ENCODE measurements around the gene RCHY1. TPM values are rescaled to one million over a fixed set of nuclear protein-coding genes. Genes with fewer than 3 reads are reported as not detected.

RCHY1 gene
- total and polyA plus RNA-seq, 4 donors = 14.7 to 24.8 (median 18.0) TPM

DNA sequence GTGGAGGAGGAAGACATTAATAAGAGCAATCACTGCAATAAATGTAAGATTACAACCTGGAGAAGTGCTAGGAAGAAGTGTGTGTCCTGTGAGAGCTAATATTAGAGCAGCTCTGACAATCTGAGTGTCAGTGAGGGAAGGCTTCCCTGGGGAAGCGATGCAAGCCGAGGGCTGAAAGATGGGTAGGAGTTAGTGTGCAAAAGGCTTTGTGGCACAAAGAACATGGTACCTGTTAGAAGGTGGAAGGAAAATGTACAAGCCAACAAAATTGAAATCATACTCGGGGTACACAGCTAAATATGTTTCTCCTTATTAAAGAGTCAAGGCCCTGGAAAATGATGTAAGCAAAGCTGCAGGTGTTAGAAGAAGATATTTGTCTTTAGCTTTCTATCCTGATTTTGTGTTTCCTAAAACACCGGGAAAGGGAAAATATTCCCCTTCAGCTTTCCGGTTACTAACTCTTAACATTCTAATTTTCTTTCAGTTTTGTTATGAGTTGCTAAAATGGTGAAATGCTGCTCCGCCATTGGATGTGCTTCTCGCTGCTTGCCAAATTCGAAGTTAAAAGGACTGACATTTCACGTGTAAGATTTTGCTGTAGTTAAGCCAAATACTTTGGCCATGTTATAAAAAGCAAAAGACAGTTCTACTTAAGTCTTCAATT lies 878 bp upstream of the RCHY1 start (continued):
- TF ChIP-seq, protein P1, sequence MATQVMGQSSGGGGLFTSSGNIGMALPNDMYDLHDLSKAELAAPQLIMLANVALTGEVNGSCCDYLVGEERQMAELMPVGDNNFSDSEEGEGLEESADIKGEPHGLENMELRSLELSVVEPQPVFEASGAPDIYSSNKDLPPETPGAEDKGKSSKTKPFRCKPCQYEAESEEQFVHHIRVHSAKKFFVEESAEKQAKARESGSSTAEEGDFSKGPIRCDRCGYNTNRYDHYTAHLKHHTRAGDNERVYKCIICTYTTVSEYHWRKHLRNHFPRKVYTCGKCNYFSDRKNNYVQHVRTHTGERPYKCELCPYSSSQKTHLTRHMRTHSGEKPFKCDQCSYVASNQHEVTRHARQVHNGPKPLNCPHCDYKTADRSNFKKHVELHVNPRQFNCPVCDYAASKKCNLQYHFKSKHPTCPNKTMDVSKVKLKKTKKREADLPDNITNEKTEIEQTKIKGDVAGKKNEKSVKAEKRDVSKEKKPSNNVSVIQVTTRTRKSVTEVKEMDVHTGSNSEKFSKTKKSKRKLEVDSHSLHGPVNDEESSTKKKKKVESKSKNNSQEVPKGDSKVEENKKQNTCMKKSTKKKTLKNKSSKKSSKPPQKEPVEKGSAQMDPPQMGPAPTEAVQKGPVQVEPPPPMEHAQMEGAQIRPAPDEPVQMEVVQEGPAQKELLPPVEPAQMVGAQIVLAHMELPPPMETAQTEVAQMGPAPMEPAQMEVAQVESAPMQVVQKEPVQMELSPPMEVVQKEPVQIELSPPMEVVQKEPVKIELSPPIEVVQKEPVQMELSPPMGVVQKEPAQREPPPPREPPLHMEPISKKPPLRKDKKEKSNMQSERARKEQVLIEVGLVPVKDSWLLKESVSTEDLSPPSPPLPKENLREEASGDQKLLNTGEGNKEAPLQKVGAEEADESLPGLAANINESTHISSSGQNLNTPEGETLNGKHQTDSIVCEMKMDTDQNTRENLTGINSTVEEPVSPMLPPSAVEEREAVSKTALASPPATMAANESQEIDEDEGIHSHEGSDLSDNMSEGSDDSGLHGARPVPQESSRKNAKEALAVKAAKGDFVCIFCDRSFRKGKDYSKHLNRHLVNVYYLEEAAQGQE (IDR thresholded peaks at IDR 0.05) = no peak

DNA sequence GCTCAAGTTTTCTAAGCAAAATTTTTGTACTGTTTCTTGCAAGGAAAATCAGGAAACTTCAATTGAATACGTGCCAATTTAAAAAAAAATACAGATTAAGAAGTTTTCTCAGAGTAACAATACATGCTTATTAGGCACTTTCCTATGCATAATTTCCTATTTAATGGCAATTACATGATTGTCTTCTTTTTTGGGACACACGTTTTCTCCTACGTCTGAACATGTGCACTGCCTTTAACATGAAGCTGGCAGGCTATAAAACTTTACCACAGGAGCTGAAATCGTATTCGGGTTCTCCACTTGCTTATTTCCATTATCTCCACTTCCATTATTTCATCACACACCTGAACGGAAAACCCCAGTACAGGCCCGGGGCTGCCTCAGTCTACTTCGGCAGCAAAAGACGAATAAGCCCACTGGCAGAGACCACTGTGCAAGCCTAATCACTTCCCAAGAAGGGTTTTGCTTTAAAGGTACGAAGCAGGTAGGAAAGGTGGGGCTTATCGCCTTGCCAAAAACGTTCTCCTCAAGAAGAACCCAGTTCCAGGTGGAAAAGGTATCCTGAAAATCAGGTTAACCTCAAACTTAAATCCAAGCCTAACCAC lies 575 bp downstream of the RCHY1 start:
- H3K9ac ChIP-seq (ENCODE audit: low read depth in 1 of 2, low read length in 2 of 2) = peak overlapping the region; percentile 50 to 89
- no peak for DNase-seq (ENCODE audit: low spot score)

DNA sequence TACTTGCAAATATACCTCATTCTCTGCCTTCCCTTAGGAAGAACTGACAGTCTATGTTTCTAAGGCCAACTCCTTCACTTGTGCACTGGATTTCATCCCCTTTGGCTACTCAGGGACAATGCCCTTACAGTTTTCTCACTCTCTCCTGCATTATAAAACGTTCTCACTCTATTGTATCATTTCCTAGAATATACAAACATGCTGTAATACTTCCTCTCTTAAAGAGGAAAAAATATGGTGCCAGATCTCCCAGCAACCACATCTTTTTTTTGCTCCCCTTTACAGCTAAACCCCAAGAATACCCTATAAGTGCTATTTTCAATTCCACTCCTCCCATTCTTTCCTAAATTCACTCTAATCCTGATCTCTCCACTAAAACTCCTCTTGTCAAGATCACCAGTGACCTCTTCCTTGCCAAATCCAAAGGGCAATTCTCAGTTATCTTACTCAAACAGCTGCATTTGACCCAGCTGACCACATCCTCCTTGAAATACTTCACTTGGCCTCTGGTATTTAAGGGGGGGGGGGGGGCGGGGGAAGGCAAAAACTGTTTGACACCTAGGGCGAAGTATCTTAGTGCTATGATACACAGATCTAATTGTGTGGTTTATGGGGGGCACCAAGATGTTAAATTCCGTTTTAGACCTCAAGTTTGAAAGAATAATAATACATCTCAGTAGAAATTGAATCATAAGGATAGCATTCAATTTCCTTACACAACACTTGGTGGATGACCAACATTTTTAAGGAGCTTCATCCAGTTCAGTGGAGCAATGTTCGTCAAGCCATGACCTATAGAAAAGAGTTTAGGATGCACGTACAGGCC lies 1.6 kb downstream of the RCHY1 start:
- no peak overlapping the region for H3K9ac ChIP-seq (ENCODE audit: low read depth in 1 of 2, low read length in 2 of 2)
- H3K4me3 ChIP-seq (ENCODE audit: low read depth in 1 of 3, low read length in 3 of 3) = peak overlapping the region; percentile 39 to 93 (median 58)
- H3K27me3 ChIP-seq (ENCODE audit: control insufficient read depth in 4 of 4, insufficient read depth in 4 of 4, low read length in 3 of 4) = no peaks in the 10 kb centered on the region
- H3K27ac ChIP-seq (ENCODE audit: low read depth in 1 of 2, low read length in 2 of 2) = peak overlapping the region; percentile 32 to 62
- no peak for DNase-seq (ENCODE audit: low spot score)
- H3K4me1 ChIP-seq (ENCODE audit: control insufficient read depth in 4 of 4, insufficient read depth in 4 of 4, low read length in 3 of 4) = peaks cover 6 to 34% (median 17%) of the 10 kb centered on the region in 4 donors
- 44% methylated on average over 6 of the region's 6 CpGs for WGBS
- peaks cover 0 to 6% (median 2%) of the 10 kb centered on the region in 4 donors for H3K36me3 ChIP-seq (ENCODE audit: control insufficient read depth in 4 of 4, insufficient read depth in 3 of 4, low read depth in 1 of 4, low read length in 3 of 4)
- H3K9me3 ChIP-seq (ENCODE audit: control insufficient read depth in 4 of 4, low read length in 3 of 4) = no peaks in the 10 kb centered on the region
- TF ChIP-seq, protein P2, sequence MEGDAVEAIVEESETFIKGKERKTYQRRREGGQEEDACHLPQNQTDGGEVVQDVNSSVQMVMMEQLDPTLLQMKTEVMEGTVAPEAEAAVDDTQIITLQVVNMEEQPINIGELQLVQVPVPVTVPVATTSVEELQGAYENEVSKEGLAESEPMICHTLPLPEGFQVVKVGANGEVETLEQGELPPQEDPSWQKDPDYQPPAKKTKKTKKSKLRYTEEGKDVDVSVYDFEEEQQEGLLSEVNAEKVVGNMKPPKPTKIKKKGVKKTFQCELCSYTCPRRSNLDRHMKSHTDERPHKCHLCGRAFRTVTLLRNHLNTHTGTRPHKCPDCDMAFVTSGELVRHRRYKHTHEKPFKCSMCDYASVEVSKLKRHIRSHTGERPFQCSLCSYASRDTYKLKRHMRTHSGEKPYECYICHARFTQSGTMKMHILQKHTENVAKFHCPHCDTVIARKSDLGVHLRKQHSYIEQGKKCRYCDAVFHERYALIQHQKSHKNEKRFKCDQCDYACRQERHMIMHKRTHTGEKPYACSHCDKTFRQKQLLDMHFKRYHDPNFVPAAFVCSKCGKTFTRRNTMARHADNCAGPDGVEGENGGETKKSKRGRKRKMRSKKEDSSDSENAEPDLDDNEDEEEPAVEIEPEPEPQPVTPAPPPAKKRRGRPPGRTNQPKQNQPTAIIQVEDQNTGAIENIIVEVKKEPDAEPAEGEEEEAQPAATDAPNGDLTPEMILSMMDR (IDR thresholded peaks at IDR 0.05; ENCODE audit: low read depth, low read length, missing input control) = no peak
- TF ChIP-seq, protein P3, sequence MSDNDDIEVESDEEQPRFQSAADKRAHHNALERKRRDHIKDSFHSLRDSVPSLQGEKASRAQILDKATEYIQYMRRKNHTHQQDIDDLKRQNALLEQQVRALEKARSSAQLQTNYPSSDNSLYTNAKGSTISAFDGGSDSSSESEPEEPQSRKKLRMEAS (IDR thresholded peaks at IDR 0.05) = no peak
- no peak for TF ChIP-seq HNF4G (IDR thresholded peaks at IDR 0.05)
- TF ChIP-seq RAD21 (IDR thresholded peaks at IDR 0.05) = no peak
- TF ChIP-seq FOXA1 (IDR thresholded peaks at IDR 0.05) = no peak
- TF ChIP-seq, protein P1 (IDR thresholded peaks at IDR 0.05) = no peak
- TF ChIP-seq TAF1 (conservative IDR thresholded peaks at IDR 0.05) = no peak
- TF ChIP-seq GABPA (IDR thresholded peaks at IDR 0.05 in 1 of 2, conservative IDR thresholded peaks at IDR 0.05 in 1 of 2) = no peak
- TF ChIP-seq, protein P4, sequence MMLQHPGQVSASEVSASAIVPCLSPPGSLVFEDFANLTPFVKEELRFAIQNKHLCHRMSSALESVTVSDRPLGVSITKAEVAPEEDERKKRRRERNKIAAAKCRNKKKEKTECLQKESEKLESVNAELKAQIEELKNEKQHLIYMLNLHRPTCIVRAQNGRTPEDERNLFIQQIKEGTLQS (IDR thresholded peaks at IDR 0.05) = no peak

More for the DNA sequence above, 575 bp downstream of the RCHY1 start:
- Histone ChIP-seq H3K4me1 (ENCODE audit: control insufficient read depth in 4 of 4, insufficient read depth in 4 of 4, low read length in 3 of 4) (peaks cover 6 to 34% (median 17%) of the 10 kb centered on the region in 4 donors), H3K36me3 (ENCODE audit: control insufficient read depth in 4 of 4, insufficient read depth in 3 of 4, low read depth in 1 of 4, low read length in 3 of 4) (peaks cover 0 to 9% (median 4%) of the 10 kb centered on the region in 4 donors), H3K27ac (ENCODE audit: low read depth in 1 of 2, low read length in 2 of 2) (peak overlapping the region; percentile 97), H3K27me3 (ENCODE audit: control insufficient read depth in 4 of 4, insufficient read depth in 4 of 4, low read length in 3 of 4) (no peaks in the 10 kb centered on the region), H3K4me3 (ENCODE audit: low read depth in 1 of 3, low read length in 3 of 3) (peak overlapping the region; percentile 58 to 97 (median 93)), H3K9me3 (ENCODE audit: control insufficient read depth in 4 of 4, low read length in 3 of 4) (no peaks in the 10 kb centered on the region)
- peak in 1 of 2 donors; percentile 1 for TF ChIP-seq JUND (IDR thresholded peaks at IDR 0.05)
- TF ChIP-seq, protein P1 (IDR thresholded peaks at IDR 0.05) = no peak
- under 1% methylated on average over 12 of the region's 12 CpGs for WGBS
